Neural cell (in vitro differentiated cells): Measurements from ENCODE around the gene HS6ST2. TPM values are rescaled to one million over a fixed set of nuclear protein-coding genes. Genes with fewer than 3 reads are reported as not detected.
A peak's percentile ranks its signal among the peaks of the same experiment; 100 is the strongest.

Experiments
- H2AFZ ChIP-seq: fragments of 200-600, 300-800 bp; sonication (generic), shearing (Covaris generic); 2 replicates; pipeline ENCODE4 v1.6.0; 2014; ENCODE audit warnings: low read depth, mild to moderate bottlenecking, antibody characterized with exemption, low read length, moderate library complexity
- H3F3A ChIP-seq: fragments of 200-600 bp; shearing (Covaris generic); 2 replicates; pipeline ENCODE4 v1.6.1; 2016; ENCODE audit warnings: mild to moderate bottlenecking, moderate library complexity, mixed read lengths, antibody characterized with exemption, low read length; ENCODE audit not compliant: insufficient read depth, poor library complexity, severe bottlenecking
- H3K27ac ChIP-seq: fragments of 200-600, 300-800 bp; sonication (generic), shearing (Covaris generic); 2 replicates; pipeline ENCODE4 v1.5.1; 2014; ENCODE audit warnings: mild to moderate bottlenecking, low read length, moderate library complexity
- H3K27me3 ChIP-seq: fragments of 300-800, 200-600 bp; sonication (generic), shearing (Covaris generic); 2 replicates; pipeline ENCODE4 v1.6.0; 2014; ENCODE audit warnings: mild to moderate bottlenecking, low read depth, low read length, moderate library complexity; ENCODE audit not compliant: insufficient read depth
- H3K36me3 ChIP-seq: fragments of 300-800, 200-600 bp; sonication (generic), shearing (Covaris generic); 2 replicates; pipeline ENCODE4 v1.5.1; 2014; ENCODE audit warnings: mild to moderate bottlenecking, antibody characterized with exemption, low read length, moderate library complexity; ENCODE audit not compliant: insufficient read depth
- H3K4me2 ChIP-seq: fragments of 300-800, 200-600 bp; sonication (generic), shearing (Covaris generic); 2 replicates; pipeline ENCODE4 v1.6.0; 2014; ENCODE audit warnings: mild to moderate bottlenecking, low read length
- H3K4me3 ChIP-seq: fragments of 300-800, 200-600 bp; sonication (generic), shearing (Covaris generic); 2 replicates; pipeline ENCODE4 v1.5.1; 2014; ENCODE audit warnings: mild to moderate bottlenecking, low read length, moderate library complexity
- H3K79me2 ChIP-seq: fragments of 200-600 bp; shearing (Covaris generic); replicated peaks from 2 replicates; pipeline ENCODE4 v1.6.0; 2014; ENCODE audit warnings: mild to moderate bottlenecking, low read length, moderate library complexity; ENCODE audit not compliant: insufficient read depth
- H3K9ac ChIP-seq: fragments of 300-800, 200-600 bp; sonication (generic), shearing (Covaris generic); 2 replicates; pipeline ENCODE4 v1.6.1; 2016; ENCODE audit warnings: mild to moderate bottlenecking, low read length, mixed read lengths
- H3K9me2 ChIP-seq: fragments of 200-600 bp; shearing (Covaris generic); 2 replicates; pipeline ENCODE4 v1.6.1; 2016; ENCODE audit warnings: mild to moderate bottlenecking, low read length, mixed read lengths; ENCODE audit not compliant: insufficient read depth
- H3K9me3 ChIP-seq: fragments of 200-600, 300-800 bp; sonication (generic), shearing (Covaris generic); 2 replicates; pipeline ENCODE4 v1.6.1; 2016; ENCODE audit warnings: mild to moderate bottlenecking, mixed run types, low read length, moderate library complexity, mixed read lengths
- H4K20me1 ChIP-seq: fragments of 200-600 bp; shearing (Covaris generic); 2 replicates; pipeline ENCODE4 v1.6.1; 2016; ENCODE audit warnings: mild to moderate bottlenecking, mixed run types; ENCODE audit not compliant: insufficient read depth
- CTCF ChIP-seq: fragments of 450-650 bp; IDR thresholded peaks from 2 replicates; pipeline ENCODE4 v1.5.1; 2014; ENCODE audit warnings: antibody characterized with exemption, mild to moderate bottlenecking, moderate library complexity; ENCODE audit not compliant: poor library complexity, severe bottlenecking
- EP300 ChIP-seq: fragments of 450-650 bp; conservative IDR thresholded peaks from 2 replicates; pipeline ENCODE4 v1.6.1; 2014; ENCODE audit warnings: antibody characterized with exemption, mild to moderate bottlenecking, moderate library complexity; ENCODE audit not compliant: poor library complexity, severe bottlenecking
- EZH2 ChIP-seq: fragments of 200-600, 300-800 bp; shearing (Covaris generic), sonication (generic); IDR thresholded peaks from 2 replicates; pipeline ENCODE4 v1.6.1; 2014; ENCODE audit warnings: antibody characterized with exemption, low read length, borderline replicate concordance, mild to moderate bottlenecking; ENCODE audit not compliant: insufficient read depth, poor library complexity, severe bottlenecking
- MXI1 ChIP-seq: fragments of 450-650 bp; conservative IDR thresholded peaks from 2 replicates; pipeline ENCODE4 v1.6.1; 2014; ENCODE audit warnings: antibody characterized with exemption, mild to moderate bottlenecking; ENCODE audit not compliant: poor library complexity, severe bottlenecking
- POLR2AphosphoS5 ChIP-seq: IDR thresholded peaks from 2 replicates; pipeline ENCODE4 v1.6.1; 2012
- RAD21 ChIP-seq: fragments of 450-650 bp; conservative IDR thresholded peaks from 2 replicates; pipeline ENCODE4 v1.6.1; 2014; ENCODE audit warnings: antibody characterized with exemption, mild to moderate bottlenecking, moderate library complexity
- REST ChIP-seq: IDR thresholded peaks from 2 replicates; pipeline ENCODE4 v1.6.1; 2012; ENCODE audit warnings: borderline replicate concordance
- SMC3 ChIP-seq: fragments of 450-650 bp; conservative IDR thresholded peaks from 2 replicates; pipeline ENCODE4 v1.6.1; 2014; ENCODE audit warnings: antibody characterized with exemption, mild to moderate bottlenecking, moderate library complexity; ENCODE audit not compliant: poor library complexity
- TAF1 ChIP-seq: IDR thresholded peaks from 2 replicates; pipeline ENCODE4 v1.6.1; 2012; ENCODE audit warnings: low read depth
- polyA plus RNA-seq: library from polyadenylated mRNA; depleted of rRNA; stranded (reverse); fragments of >200 nt; gene quantifications from 2 replicates; pipeline ENCODE4 v1.2.3, GENCODE V29; 2014

Gene HS6ST2
- polyA plus RNA-seq, 1 donor from 2014 or later, result 43.0 TPM

DNA sequence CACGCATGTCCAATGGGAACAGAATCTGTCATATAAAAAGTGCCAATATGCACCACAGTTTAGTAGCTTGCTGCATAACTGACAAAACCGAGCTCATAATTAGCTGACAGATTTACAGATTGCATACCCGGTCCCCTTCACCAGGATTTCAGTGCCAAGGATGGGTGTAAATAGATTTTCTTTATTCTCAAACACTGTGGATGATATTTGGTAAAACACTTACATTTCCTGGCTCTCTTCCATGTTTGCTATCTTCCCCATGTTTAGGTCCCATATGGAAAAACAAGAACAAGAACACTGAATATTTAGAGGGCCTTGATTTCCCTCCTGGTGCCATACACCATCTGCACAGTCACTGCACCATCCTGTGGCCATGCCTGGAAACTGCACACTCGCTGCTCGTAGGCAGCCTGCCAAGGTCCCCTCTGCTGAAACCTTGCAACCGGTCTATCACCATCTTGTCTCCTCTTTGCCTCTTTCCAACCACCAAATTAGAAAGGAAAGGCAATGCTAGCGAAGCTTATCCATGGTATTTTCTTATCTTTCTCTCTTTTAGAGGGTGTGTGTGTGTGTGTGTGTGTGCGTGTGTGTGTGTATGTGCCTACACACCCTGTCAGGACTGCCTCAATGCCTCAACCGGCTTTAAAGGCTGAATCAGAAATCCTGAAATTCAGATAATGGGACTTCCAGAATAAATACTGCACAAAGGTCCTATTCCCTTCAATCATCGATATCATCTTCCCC, 345.4 kb downstream of the HS6ST2 start:
- no peaks in the 10 kb centered on the region for H3F3A ChIP-seq
- H3K27ac ChIP-seq, result no peak overlapping the region
- no peak overlapping the region for H3K9ac ChIP-seq
- H3K9me2 ChIP-seq, result no peaks in the 10 kb centered on the region
- no peaks in the 10 kb centered on the region for H4K20me1 ChIP-seq
- H3K79me2 ChIP-seq, result no peaks in the 10 kb centered on the region
- no peak overlapping the region for H3K4me2 ChIP-seq
- no peaks in the 10 kb centered on the region for H3K36me3 ChIP-seq
- H3K4me3 ChIP-seq, result no peak overlapping the region
- no peak for TF ChIP-seq MXI1
- no peak for TF ChIP-seq EP300
- TF ChIP-seq POLR2AphosphoS5, result no peak
- TF ChIP-seq CTCF, result peak; percentile 71
- TF ChIP-seq REST, result no peak
- TF ChIP-seq RAD21, result peak; percentile 76
- no peak for TF ChIP-seq EZH2
- peak; percentile 77 for TF ChIP-seq SMC3
- H2AFZ ChIP-seq, result no peak overlapping the region
- H3K9me3 ChIP-seq, result no peaks in the 10 kb centered on the region
- no peaks in the 10 kb centered on the region for H3K27me3 ChIP-seq

DNA sequence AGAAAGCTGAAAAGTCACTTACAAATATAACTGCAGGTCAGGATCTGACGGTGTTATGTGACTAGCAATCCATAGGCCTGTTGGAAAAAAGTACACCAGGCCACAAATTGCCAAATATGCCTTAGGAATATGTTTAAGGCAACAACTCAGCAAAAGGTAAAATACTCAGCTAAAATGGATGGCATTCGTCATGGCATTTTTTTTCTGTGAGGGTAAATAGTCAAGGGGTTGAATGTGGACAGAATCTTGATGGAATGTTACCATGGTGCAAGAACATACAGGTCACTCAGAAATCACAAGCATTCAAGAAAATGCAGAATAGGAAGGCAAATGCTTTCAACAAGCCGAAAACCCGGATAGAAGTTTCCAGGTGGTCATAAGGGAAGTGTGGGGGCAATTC, 347.9 kb downstream of the HS6ST2 start:
- H3K79me2 ChIP-seq, result no peaks in the 10 kb centered on the region
- no peak overlapping the region for H3K9ac ChIP-seq
- no peaks in the 10 kb centered on the region for H4K20me1 ChIP-seq
- H3K9me3 ChIP-seq, result no peaks in the 10 kb centered on the region
- TF ChIP-seq POLR2AphosphoS5 (no peak), MXI1 (no peak), SMC3 (no peak), EP300 (no peak), EZH2 (no peak), TAF1 (no peak), CTCF (no peak), REST (no peak), RAD21 (no peak)
- H3F3A ChIP-seq, result no peaks in the 10 kb centered on the region
- H3K4me2 ChIP-seq, result no peak overlapping the region
- no peaks in the 10 kb centered on the region for H3K9me2 ChIP-seq
- no peak overlapping the region for H3K27ac ChIP-seq
- no peaks in the 10 kb centered on the region for H3K36me3 ChIP-seq
- no peaks in the 10 kb centered on the region for H3K27me3 ChIP-seq
- no peak overlapping the region for H3K4me3 ChIP-seq
- no peak overlapping the region for H2AFZ ChIP-seq
